ENCODE data around the gene GSTO2.

GSTO2 gene

DNA sequence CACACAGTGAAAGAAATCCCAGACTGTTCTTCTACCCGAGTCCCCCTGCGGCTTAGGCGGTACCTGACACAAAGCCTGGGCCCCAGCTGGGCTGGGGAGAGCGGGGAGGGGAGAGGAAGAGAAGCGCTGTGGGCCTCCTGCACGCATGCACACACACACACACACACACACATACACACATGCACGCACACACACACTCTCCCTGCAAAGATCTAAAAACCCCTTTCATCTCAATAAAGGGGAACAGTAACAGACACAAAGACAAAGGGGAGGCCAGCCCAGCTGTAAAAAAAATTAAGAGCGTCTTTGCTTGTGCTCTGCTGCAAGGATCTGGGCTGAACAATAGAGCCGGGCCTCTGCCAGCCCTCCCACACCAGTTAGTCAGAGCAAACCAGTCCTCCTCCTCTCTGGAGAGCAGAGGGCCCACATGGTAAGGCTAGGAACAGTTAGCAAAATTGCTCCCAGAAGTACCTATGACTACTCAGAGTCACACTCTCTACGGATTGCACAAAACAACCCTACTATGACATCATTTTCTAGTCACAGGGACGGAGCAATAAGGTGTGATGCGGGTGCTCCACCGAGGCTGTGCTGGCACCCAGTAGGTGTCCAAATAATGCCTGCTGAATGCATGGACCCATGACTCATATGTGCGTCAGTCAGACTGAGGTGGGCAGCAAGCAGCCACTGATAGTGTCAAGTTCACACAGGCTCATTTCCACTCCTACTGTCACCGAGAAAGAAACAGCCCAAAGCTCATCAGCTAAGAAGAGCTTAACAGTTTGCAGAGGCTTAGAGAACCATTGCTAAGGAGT lies 60.1 kb downstream of the GSTO2 start:
- DNase-seq, result peak; percentile 84

DNA sequence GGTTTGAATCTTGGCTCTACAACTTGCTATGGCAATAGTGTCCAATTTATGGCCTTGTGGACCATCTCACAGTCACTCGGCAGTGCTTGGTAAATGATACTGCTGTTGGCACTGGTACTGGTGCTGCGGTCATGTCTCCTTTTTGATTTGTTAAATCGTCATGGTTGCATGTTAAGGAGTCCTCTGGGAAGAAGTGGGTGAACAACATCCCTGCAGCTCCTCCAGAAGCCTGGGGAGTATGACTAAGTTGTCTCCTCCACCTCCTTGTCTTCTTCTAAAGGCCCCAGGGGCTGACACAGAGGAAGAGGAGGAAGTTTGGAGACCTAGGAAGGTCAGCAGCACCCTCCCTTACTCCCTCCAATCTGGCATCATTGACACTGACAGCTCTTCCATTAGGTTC lies 60.8 kb downstream of the GSTO2 start:
- no peak for DNase-seq

DNA sequence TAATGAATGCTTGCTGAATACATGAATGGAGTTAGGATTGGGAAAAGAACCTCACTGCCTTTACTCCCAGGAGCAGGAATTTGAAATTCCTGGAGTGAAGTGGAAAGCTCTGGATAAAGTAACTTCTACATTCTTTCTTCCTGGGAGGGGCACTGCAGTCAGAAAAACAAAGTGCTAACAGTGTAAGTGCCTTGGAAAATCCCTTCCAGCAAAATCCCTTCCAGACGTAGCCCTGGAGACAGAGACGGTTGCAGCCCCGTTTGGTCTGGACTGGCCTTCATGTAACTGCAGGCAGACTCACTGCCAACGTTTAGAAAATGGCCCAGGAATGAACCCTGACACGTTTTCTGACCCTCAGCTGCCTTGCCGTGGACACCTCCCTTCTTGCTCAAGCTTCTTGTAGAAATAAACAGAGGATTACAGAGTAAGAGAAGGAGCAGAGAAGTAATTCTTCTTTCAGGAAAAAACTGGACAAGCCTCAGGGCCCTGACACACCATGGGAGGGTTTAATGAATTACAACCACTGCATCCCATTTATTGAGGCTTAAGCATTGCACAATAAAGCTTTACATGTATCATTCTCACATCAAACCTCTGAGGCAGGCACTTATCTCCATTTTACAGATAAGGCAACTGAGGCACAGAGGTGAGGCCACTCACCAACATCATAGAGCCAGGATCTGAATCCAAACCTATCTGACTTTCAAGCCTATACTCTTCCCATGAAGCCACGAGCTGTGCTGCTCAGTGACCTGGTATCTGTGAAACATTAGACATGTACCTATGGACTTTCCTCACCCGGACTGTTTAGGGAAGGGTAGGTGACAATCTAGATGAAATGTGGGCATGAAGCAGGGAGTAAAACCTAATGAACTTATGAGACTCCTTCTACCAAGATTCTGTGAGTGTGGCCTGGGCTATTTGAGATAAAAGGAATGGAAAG lies 61.5 kb downstream of the GSTO2 start:
- DNase-seq, result no peak

DNA sequence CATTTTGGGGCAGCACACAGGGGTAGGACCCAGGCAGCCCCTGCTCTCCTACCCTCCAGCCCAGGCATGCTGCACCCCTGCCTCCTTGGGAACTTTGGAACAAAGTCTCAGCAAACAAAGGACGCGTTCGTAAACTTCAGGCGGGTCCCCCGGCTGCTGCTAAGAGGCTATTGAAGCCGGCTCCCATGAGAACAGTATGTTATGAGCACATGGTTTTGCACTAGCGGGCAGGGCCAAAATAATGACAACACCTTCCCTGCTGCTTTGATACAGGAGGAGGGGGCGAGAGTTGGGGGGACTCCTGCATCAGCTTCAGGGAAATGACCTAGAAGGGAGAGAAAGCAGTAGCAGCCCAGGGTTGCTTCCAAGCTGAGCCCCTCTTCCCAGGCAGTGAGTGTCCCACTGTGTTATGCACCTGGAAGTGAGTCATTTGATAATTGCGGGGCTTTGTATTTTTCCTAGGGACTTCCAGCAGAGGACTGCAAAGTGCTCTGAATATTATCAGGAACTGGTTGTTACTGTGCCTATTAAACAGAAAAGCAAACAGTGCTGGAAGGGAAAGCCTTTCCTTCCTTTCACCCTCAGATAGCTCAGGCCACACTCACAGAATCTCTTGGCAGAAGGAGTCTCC lies 62.3 kb downstream of the GSTO2 start:
- no peak for DNase-seq

DNA sequence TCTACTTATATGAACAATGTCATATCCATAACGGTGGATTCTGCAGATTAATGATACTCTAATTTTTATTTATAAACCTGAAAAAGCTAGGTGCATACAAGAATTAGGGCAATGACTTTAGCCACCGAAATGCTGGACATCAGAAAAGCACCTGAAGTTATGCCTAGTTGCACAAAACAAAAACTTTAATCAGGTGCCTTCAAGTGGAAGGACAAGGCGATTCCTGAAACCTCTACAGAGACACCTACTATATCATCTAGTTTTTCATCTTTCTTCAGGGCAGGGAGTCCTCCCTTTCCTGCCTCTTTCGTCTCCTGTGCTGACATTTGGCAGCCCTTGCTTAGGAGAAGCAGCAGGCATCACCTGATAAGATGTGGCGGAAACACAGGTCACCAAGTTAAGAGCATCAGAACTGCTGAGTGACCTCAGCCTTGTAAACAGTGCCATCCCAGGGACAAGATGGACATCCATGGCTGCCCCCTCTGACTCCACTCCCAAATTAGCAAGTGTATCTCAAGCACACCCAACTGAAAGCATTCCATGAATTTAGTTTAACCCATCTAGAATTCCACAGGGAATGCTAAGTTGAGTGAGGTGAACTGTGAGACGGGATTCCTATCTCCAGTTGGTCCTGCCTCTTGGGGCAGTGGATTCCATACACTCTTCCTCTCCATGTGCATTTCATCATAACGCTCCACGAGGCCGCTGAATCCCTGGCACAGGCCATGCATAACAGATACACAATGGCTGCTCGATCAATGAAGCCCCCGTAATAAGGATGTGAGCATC lies 63.5 kb downstream of the GSTO2 start:
- no peak for DNase-seq

DNA sequence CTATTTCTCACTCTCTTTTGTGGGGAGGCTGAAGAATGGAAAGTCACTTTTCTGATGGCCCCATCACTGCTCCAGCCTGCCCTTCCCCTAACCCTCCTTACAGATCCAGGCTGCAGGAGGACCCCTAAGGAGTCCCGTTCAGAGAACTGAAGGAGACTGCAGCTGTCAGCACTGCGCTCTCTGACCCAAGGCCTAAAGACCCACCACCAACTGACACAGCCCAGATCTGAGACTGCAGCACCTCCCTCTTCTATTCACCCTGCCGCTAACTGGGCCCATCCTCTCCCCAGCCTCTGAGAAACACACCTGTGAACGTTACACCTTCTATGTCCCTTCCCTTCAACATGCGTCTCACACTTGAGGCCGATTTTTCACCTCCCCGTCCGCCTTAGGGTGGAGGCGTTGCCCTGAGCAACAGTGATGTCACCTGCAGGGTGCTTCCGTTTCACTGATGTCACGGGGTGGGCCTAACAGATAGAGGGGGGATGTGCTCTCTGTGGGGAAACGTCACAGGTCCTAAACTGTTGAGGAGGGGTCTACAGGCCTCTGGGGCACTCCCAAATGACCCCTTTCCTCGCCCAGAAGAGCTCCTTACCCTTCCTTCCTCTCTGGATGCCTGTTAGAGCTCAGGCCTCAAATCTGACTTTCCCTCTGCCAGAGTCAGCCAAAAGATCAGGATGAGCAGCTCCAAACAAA lies 64.2 kb downstream of the GSTO2 start:
- DNase-seq, result peak; percentile 51

DNA sequence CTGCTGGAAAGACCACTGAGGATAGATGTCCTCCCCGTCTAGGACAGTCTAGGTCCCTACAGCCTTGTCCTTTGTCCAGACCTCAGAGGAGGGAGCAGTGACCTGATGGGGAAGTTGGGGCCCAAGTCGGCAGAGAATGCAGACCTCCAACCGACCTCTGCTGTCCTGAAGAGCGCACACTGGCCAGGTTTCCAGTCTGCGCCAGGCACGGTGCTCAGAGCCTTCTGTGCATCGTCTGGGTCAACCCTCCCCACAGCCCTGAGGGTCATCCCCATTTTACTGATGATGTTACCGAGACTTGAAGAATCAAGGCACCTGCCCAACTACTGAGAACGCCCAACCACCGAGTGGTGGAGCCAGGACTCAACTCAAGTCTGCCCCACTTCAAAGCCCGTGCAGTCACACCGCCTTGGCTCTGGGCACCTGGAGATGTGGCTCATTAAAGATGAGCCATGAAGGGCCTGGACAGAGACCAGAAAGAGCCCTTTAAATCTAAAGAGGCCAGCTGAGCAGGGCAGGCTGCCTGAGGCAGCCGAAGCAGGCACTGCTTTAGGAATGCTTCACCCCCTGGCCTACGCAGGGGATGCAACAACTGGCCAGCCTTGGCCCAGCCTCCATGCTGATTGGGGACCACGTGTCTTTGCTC lies 64.9 kb downstream of the GSTO2 start:
- no peak for DNase-seq

DNA sequence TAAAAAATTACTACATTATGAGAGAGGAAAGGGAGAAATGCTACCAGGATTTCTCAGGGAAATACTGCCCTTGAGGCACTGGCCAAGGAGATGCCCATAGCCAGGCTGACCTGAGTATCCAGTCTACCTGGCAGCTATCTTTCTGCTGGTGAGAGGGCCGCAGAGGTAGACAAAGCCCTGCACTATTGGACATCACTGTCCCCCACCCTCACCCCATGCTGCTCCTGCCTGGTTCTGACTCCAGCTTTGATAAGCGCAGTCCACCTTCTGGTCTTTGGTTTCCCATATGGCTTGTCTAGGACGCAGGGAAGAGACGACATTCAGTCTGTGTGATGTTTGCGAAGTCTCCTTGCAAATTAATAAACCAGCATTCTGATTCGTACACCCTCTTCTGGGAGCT lies 65.6 kb downstream of the GSTO2 start:
- no peak for DNase-seq

DNA sequence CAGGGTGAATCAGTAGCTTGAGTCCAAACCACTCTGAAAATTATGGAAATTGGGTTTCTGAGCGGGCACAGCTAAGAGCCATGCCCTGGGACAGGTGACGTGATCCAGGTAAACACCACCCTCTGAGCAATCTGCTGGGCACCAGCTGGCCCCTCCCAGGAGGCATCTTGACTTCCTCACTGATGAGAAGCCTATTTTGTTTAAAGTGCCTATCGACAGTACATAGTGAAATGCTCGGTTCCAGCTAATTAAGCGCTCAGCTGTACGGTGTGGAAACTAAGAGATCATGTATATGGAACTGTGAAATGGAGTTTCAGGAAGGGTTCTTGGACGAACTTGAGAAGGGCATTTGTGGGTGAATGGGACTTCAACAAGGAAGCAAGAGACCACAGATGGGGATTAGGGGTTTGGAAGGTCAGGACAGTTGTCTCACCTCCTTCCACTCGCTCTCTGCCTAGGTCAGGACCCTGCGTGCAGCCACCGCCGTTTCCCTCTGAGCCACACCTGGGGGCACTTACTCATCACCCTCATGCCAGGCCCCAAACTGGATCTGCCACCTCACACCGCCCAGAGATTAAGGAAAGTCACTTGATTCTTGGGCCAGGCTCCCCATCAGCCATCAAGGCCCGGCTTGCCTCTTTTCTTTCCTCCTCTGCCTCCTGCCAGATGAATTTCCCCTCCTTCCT lies 66.1 kb downstream of the GSTO2 start:
- no peak for DNase-seq

DNA sequence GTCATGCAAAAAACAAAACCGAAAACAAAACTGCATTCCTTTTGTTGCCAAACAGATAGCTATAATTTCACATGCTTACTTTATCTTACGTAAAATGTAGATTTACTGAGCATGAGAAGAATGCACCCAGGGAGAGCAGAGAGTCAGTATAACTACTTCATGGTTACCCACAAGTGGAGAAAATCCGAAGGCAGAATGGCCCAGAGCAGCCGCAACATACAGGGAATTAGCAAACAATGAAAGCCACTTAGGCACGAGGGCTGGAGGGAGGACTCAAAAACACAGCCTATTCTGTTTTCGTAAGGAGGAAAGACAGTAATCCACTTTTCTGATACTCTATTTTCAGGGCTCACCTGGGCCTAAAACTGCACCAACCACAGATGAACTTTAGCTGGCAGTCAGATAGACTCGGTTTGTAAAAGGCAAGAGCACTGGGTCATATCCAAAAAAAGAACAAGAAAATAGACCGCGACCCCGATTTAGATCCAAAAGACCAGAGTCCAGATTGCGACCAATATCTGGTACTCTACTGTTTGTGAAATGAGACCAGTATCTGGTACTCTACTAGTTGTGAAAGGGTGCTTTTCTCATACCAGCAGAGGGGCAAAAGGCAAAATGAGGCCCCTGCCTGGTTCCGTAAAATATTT lies 68.0 kb downstream of the GSTO2 start:
- no peak for DNase-seq

DNA sequence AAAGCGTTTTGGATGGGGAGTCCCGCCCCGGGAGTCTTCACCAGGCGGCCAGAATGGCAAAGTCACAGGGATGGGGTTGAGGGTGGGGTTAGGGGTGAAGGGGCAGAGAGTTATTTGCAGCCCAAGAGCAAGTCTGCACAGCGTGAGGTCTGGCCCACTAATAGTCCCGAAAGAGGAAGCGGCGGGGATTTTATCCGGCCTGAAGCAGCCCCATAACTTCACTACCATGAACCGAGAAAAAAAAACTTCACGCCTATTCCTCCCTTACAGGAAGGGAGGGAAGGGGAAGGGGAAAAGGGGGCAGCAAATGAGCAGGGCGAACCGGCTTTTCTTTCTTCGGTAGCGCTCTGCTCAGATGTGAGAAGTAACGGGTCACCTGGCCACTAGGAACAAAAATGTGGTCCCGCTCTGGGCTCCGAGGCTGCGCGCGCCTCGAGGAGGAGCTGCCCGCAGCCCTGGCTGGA lies 68.6 kb downstream of the GSTO2 start:
- DNase-seq, result peak; percentile 56

DNA sequence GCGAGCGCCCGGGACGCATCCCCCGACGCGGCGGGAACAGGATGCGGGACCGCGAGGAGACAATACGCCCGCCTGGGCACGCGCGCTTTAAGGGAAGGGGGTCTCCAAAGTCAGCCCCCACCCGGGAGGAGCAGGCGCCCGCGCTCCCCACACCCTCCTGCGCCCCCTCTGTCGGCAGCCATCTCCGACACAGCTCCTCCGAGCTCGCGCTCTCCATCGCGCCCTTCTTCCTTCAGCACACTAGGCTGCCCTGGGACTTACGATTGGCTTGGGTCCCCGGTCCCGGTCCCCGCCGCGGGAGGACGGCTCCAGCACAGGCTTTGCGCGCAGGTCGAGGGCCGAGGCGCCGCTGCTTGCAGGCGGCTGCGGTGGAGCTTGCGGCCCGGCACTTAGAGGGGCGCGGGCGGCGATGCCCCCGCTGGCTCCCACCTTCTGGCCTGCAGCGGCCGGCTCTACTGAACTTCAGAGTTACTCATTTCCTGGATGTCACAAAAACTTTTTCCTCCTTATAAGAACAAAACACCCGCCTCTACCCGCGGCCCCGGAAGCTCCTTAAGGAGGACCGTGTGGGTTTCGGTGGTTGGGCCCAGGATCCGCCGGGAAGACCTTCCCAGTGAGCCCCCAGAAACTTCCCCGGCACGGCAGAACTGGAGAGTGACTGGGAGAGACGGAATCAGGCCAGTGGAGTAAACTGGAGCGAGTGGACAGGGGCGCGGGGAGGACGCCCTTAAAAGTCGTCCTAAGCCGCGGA lies 69.2 kb downstream of the GSTO2 start, which contains the start of gene ITPRIP:
Gene ITPRIP, minus strand, starts transcription at position 481 of the 751 bp plus-strand sequence. CDS start 22,414 bp downstream, outside the sequence.
- peak; percentile 81 for DNase-seq

DNA sequence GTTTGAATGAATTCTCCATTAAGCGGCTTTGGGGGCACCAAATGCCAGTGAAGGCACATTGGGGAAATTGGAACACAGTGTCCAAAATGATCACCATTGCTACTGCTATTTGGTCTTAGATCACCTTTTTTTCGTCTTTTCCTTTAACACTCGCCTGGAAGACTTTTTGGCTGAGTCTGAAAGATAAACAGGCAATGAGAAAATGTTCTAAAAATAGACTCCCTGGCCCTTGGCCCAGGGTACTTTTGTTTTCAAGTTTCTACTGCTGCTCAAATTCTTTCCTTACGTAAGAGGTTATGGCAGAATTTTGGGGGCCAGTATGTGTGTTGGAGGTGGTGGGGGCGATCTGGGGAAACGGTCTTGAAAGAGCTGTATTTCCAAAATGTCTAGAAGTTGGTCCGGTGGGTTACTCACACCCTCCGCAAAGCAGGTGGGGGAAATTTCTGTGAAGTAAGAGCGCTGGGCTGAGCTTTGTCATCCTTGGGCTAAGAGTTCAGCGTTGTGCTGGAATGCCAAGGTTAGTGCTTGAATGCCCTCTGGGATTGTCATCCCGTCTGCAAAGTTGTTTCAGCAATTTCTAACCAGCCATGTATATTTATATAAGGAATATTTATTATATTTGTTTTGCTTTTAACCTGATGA lies 70.6 kb downstream of the GSTO2 start:
- DNase-seq, result no peak

DNA sequence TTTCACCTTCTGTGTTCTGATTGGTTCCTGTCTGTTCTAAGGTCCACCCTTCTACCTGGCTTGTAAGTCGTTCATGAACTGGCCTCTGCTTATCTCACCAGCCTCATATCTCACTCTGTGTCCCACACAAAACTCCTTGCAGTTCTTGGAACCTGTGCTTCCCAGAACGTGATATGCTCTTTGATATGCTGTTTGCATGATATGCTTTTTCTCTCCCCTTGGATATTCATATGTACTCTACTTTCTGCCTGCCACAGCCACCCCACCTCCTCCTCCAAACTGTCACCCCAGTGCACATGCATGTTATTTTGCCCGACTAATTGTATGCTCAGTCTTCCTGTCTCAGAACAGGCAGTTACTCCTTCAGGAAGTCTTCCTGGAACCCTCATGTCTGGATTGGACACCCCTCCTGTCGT lies 71.1 kb downstream of the GSTO2 start:
- no peak for DNase-seq

DNA sequence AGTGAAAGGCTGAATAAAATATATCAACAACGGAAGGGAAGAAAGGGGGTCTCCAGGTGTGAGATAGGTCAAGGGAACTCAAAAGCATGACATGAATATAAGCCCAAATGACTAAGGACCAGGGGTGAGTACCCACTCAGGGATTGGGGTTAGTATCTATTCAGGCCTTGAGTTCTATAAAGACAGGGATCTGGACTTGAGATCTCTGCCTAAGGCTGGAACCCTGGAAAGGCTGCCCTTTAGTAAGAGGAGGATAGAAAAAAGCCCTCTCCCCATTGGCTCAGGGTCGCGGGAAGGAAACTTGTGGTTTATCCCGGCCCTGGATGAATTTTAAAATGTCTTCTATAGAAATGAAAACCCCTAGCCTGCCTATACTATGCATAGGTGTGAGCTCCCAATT lies 71.7 kb downstream of the GSTO2 start:
- DNase-seq, result no peak

DNA sequence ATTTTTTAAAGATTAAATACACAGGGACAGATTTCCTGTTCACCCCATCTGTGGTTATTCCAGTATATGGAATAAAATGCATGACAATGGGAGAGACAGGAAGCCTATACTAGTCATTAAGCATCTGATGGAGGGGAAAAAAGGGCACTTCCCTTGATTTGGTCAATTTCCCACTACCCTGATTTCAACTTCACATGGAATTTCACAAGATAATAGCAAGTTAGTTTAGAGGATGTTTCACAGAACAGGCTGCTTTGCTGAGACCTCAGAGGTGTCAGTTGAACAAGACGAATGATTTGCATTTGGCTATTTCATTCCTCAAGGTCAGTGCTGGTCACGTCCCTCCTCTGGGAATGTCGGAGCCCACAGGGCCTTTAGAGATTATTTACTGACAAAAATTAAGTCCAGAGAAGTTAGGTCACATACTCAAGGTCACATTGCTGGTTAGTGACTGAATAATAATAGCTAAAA lies 74.0 kb downstream of the GSTO2 start:
- DNase-seq, result no peak

DNA sequence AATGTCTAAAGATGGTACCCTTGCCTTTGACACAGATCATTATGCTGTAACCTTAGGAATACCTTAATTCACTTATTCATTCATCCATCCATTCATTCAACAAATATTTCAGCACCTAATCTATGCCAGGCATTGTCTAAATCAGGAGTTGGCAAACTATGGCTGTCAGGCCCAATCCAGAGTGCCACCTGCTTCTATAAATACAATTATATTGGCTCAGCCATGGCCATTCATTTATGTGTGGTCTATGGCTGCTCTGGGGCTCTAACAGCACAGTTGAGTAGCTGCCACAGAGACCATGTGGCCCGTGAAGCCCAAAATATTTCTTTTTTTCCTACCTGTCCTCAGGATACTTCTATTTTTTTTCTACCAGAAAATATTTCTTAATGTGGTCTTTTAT lies 75.2 kb downstream of the GSTO2 start:
- DNase-seq, result no peak

DNA sequence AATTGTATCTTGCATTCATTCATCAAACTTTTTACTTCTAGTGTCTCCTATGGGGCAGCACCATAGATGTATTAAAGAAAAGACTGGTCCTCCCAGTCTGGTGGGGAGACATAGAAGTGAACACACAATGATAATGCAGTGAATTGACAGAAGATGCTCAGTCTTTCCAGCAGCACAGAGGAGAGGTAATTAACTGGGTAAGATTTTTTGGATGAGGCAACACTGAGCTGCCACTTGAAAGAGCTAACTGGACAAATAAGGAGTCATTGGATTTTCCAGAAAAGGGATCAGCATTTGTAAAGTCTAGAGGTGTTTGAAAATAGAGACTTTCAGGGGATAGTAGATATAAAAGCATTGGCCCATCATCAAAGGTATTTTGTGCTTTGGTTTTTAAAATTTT lies 76.5 kb downstream of the GSTO2 start:
- no peak for DNase-seq

DNA sequence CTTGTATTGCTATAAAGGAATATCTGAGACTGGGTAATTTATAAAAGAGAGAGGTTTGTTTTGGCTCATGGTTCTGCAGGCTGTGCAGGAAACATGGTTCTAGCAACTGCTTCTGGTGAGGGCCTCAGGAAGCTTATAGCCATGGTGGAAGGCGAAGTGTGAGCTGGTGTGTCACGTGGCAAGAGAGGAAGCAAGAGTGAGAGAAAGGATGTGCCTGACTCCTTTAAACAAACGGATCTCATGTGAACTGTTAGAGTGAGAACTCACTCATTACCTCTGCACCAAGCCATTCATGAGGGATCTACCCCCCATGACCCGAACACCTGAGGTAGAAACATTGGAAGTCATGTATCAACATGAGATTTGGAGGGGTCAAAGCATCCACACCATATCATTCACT lies 77.0 kb downstream of the GSTO2 start:
- no peak for DNase-seq
